Left renal cortex interstitium (tissue), 4 donors: Measurements from ENCODE around the gene TNS1. TPM values are rescaled to one million over a fixed set of nuclear protein-coding genes. Genes with fewer than 3 reads are reported as not detected.

Experiments
- DNase-seq, 4 donors: peaks; one replicate each; pipeline ENCODE4 v3.0.0-alpha.2; 2013; ENCODE audit warnings: low read depth in 4 of 4, low spot score in 2 of 4, missing footprints in 1 of 4
- polyA plus RNA-seq, 4 donors: library from polyadenylated mRNA; unstranded; fragments of 120-200 nt; gene quantifications; one replicate each; pipeline ENCODE4 v1.2.1, GENCODE V29; 2013; ENCODE audit not compliant: insufficient read length in 4 of 4

The TNS1 gene
- polyA plus RNA-seq, 4 donors = 54.8 to 69.7 (median 62.2) TPM

DNA sequence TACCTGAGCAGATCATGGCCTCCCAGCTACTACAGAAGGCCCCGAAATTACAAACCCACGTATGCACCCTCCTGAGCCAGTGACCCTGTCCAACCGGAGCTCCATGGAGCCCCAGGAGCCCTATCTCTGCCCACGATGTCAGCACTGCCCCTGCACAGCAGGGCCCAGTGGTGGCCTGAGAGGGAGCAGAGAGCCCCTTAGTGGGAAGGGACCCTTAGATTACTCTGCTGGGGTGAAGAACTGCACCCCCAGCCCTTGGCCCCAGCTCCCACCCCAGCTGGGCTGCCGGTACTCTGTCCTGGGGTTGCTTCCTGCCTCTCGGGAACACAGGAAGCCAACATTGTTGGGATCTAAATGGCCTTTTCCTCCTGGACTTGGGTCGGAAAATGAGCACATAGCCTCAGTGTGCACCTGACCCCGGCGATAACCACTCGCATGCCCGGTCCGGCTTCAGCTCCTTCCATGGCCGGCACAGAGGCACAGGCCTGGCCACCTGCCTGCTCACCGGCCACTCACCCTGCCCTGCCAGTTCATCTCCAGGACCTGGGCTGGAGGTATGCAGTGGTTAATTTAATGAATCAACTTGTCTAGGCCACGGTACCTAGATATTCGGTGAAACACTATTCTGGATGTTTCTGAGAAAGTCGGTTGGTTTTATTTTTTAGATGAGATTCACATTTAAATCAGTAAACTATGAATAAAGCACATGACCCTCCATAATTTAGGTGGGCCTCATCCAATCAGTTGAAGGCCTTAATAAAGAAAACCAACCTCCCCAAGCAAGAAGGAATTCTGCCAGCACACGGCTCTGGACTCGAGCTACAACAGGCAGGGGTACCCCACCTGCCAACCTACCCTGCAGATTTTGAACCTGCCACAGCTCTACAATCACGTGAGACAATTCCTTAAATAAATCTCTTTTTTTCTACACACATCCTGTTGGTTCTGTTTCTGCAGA is 19.2 kb downstream of the TNS1 start:
- DNase-seq = no peak

DNA sequence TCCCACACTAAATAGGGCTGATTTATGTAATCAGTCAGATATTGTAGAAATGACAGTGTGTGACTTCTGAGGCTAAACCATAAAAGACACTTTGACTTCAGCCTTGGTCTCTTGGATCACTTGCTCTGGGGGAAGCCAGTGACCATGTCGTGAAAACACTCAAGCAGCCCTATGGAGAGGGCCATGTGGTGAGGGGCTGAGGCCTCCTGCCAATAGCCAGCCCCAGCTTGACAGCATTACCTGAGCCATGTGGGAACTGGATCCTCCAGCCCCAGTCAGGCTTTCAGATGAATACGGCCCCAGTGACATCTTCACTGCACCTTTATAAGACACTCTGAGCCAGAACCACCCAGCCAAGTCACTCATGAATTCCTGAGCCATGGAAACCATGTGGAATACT is 20.8 kb downstream of the TNS1 start:
- DNase-seq = no peak

DNA sequence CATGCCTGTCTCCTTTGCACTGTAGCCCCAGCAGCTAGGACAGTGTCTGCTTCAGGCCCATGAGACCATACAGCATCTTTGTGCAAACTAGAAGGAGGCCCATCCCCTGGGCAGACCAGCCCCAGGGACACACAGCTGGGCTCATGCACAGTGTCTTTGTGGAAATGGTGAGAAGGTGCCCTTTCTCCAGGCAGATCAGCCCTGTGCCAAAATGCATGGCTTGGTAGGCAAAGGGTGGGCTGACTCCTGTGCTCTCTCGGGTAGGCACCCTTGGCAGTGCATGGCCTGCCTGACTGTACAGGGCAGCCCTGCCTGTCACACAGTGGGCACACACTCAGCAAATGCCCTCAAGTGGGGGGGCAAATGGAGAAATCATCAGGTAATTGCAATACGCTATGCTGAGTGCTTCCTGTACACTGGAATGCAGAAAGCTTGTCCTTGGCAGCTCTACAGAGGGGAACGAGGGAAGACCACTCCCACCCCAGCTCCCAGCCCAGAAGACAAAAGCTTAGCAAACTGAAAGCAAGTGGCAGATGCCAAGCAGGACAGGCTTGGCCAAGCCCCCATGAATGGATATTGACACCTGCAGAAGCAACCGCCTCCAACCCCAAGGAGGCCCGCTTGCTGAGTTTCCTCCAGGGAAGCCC is 21.6 kb downstream of the TNS1 start:
- no peak for DNase-seq

- DNase-seq = no peak
Measured at GRCh38 chr2:217980591-217980990, 22.2 kb downstream of the TNS1 start.

DNA sequence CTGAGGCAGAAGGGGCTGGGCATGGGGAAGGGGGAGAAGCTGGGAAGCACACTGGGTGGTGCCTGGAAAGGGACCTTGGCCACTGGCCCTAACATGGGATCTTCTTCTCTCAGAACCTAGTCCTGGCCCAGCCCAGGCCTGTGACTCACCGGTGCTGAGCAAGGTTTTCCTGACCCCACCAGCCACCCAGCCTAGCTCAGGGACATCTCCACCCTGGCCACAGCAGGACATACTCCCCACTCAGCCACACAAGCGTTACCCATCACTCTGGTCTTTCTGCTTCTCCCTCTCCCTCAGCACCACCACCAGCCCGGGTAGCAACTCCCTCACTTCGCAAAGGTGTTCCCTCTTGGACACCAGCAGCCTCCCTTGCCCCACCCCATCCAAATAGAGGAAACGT is 22.8 kb downstream of the TNS1 start:
- no peak for DNase-seq

DNA sequence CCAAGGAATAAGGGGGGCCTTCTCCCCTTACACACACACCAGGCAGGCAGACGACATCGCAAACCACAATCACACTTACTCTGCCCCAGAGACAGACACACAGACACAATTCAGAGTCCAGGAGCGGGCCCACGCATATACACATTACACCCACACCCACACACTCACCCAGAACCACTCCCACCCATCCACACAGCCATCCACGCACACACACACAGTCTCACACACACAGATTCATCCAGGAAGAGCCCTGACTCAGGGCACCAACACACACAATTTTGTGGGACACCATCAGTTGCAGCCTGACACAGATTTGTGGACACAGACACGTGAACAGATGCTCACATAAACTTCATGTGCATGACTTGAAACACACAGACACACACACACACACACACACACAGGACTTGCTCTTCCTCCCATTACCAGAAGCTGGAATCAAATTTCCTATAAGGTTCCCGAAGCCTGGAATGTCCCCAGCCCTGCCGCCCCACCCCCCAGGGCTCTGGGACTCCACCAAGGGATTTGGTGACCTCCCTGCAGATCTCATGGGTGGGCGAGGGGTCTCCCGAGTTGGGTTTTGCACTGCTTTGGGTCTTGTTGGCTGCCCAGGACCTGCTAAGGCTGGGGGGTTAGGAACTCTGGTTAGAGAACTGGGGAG is 23.5 kb downstream of the TNS1 start:
- DNase-seq = no peak

DNA sequence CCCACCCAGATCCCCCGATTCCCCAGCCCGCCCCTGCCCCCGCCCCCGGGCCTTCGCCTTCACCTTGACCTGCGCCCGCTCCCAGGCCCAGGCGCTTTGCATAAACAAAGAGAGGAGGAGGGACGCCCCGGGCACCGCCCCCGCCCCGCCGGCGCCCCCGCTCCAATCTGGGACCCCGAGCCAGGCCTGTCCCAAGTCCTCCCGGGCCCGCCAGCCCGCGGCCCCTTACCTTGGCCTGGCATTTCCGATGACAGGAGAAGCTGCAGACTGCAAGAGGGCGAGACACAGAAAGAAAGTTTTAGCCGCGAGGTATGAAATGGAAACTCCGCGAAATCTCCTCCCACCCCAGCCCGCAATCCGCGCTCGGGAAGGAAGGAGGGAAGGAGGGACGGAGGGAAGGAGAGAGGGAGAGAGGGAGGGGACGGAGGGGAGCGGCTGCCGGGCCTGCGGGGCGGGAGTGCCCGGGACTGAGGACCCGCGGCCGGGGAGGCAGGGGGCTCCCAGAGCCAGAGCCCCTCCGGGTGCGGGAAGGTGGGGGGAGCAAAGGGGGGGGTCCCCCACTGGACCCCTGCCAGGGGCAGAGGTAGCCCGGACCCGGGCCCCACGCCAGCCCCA is 24.2 kb downstream of the TNS1 start:
- DNase-seq = peak in 1 of 4 donors; percentile 53

- DNase-seq = no peak
Measured at GRCh38 chr2:217977840-217978535, 24.8 kb downstream of the TNS1 start.

- no peak for DNase-seq
Measured at GRCh38 chr2:217976301-217976700, 26.5 kb downstream of the TNS1 start.

- no peak for DNase-seq
Measured at GRCh38 chr2:217975626-217976025, 27.2 kb downstream of the TNS1 start.

- no peak for DNase-seq
Measured at GRCh38 chr2:217974389-217975005, 28.3 kb downstream of the TNS1 start.

DNA sequence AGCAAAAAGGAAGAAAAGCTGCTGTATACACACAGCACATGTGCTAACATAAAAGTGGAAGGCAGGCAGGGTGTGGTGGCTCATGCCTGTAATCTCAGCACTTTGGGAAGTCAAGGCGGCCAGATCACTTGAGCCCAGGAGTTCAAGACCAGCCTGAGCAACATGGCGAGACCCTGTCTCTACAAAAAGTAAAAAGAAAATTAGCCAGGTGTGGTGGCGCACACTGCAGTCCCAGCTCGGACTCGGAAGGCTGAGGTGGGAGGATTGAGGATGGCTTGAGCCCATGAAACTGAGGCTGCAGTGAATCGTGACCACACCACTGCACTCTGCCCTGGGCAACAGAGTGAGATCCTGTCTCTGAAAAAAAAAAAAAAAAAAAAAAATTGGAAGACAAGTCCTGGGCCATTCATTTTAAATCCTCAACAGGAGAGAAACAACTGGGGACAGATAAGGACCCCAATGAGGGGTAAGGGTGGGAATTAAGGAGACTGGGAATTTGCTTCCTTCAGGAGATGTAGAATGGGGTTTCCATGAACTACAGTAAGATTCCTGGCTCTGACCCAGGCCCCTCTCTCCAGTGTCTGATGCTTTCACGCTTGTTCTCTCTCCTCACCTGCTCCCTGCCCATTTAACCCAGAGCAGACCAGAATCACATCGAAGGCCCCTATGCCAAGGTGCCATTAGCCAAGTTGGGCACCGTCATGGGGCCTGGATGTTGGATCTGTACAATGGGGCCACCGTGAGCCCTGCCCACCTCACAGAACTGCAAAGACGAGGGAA is 29.6 kb downstream of the TNS1 start:
- DNase-seq = no peak

GRCh38 chr2:217972490-217972889 is 30.3 kb downstream of the TNS1 start:
- no peak for DNase-seq

DNA sequence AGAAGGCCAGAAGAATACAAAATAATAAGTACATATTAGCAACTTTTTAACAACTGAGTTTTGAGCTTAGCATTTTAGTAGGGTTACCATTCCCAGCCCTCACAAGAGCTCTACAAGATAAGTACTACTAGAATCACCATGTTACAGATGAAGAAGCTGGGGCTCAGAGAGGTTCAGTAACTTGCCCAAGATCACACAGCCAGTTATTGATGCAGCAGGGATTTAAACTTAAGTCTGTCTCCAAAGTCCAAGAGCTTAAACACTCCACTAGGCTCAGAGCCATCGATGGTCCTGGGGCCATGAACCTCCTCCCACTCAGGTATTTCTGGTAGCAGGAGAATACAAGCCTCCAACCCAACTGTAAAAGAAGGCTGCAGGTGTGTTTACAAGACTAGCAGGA is 30.8 kb downstream of the TNS1 start:
- DNase-seq = no peak

GRCh38 chr2:217971166-217971565 is 31.6 kb downstream of the TNS1 start:
- DNase-seq = no peak

GRCh38 chr2:217970206-217970605 is 32.6 kb downstream of the TNS1 start:
- no peak for DNase-seq

DNA sequence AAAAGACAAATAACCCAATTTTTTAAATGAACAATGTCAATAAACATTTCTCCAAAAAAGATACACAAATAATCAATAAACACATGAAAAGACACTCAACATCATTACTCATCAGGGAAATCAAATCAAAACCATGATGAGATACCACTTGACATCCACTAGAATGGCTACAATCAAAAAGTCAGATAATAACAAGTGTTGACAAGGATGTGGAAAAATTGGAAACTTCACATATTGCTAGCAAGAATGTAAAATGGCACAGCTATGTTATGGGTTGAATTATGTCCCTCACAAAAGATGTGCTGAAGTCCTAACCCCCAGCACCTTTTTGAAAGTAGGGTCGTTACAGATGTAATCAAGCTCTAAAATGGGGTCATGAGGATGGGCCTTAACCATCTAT is 33.2 kb downstream of the TNS1 start:
- DNase-seq = no peak

GRCh38 chr2:217968023-217968422 is 34.8 kb downstream of the TNS1 start:
- DNase-seq = no peak

- DNase-seq = no peak
Measured at GRCh38 chr2:217966423-217967070, 36.2 kb downstream of the TNS1 start.
